K562 (cell line): ENCODE data around the gene NECAB2. TPM values are rescaled to one million over a fixed set of nuclear protein-coding genes. Genes with fewer than 3 reads are reported as not detected.

Source experiments
- BHLHE40 ChIP-seq: IDR thresholded peaks from 2 replicates; pipeline ENCODE4 v1.6.1; 2011; ENCODE audit warnings: low read length, improper control_type of control experiment
- CBFA2T2 ChIP-seq: fragments of 450-650 bp; conservative IDR thresholded peaks from 2 replicates; pipeline ENCODE4 v1.6.1; 2017; ENCODE audit warnings: mild to moderate bottlenecking
- DMBX1 ChIP-seq: fragments of 250-450 bp; sonication (Bioruptor Pico); IDR thresholded peaks from 2 replicates; pipeline ENCODE4 v1.8.0; 2022; ENCODE audit warnings: inconsistent platforms, mild to moderate bottlenecking, moderate library complexity, borderline replicate concordance
- DPF2 ChIP-seq: fragments of 450-650 bp; IDR thresholded peaks from 2 replicates; pipeline ENCODE4 v1.6.1; 2016
- GATAD2B ChIP-seq: fragments of 450-650 bp; IDR thresholded peaks from 2 replicates; pipeline ENCODE4 v1.6.1; 2017; ENCODE audit warnings: mild to moderate bottlenecking, borderline replicate concordance
- ILK ChIP-seq: fragments of 450-650 bp; IDR thresholded peaks from 2 replicates; pipeline ENCODE4 v1.6.1; 2016; ENCODE audit warnings: missing genetic modification characterization, low read depth, mild to moderate bottlenecking, missing compliant biosample characterization, moderate library complexity, borderline replicate concordance
- KLF10 ChIP-seq: fragments of 250-450 bp; sonication (Bioruptor Pico); IDR thresholded peaks from 2 replicates; pipeline ENCODE4 v1.6.1; 2021; ENCODE audit warnings: matching md5 sums
- MEF2A ChIP-seq: IDR thresholded peaks from 2 replicates; pipeline ENCODE4 v1.6.1; 2011; ENCODE audit warnings: low read depth, mild to moderate bottlenecking, low read length, moderate library complexity; ENCODE audit not compliant: control insufficient read depth
- NELFE ChIP-seq: IDR thresholded peaks from 2 replicates; pipeline ENCODE4 v1.6.1; 2011; ENCODE audit warnings: mild to moderate bottlenecking; ENCODE audit not compliant: insufficient read depth, insufficient read length
- NEUROD1 ChIP-seq: fragments of 150-350 bp; IDR thresholded peaks from 2 replicates; pipeline ENCODE4 v1.6.1; 2014; ENCODE audit warnings: borderline replicate concordance, low read length, low read depth; ENCODE audit not compliant: partially characterized antibody
- RBBP5 ChIP-seq: fragments of 200-600 bp; sonication (generic); IDR thresholded peaks from 2 replicates; pipeline ENCODE4 v1.6.1; 2012; ENCODE audit warnings: borderline replicate concordance, mild to moderate bottlenecking, low read length, control low read depth, inconsistent platforms; ENCODE audit not compliant: insufficient read depth, poor library complexity, severe bottlenecking
- RERE ChIP-seq: sonication (generic); formaldehyde crosslinking; IDR thresholded peaks from 2 replicates; pipeline ENCODE4 v1.8.0; 2023; ENCODE audit warnings: missing genetic modification reagents, mild to moderate bottlenecking, borderline replicate concordance
- SAFB ChIP-seq: fragments of 200-400 bp; formaldehyde crosslinking; IDR thresholded peaks from 2 replicates; pipeline ENCODE4 v1.6.1; 2017; ENCODE audit warnings: low read depth, low read length, borderline replicate concordance
- SETDB1 ChIP-seq: IDR thresholded peaks from one replicate; pipeline ENCODE4 v1.6.1; 2012; ENCODE audit warnings: low read length, control low read depth, inconsistent platforms
- SMARCA4 ChIP-seq: fragments of 450-650 bp; IDR thresholded peaks from 2 replicates; pipeline ENCODE4 v1.6.1; 2016
- TCF3 ChIP-seq: sonication (generic); formaldehyde crosslinking; IDR thresholded peaks from 2 replicates; pipeline ENCODE4 v1.4.0; 2020; ENCODE audit warnings: mild to moderate bottlenecking, missing genetic modification reagents
- ZBTB17 ChIP-seq: fragments of 450-650 bp; formaldehyde crosslinking; IDR thresholded peaks from 2 replicates; pipeline ENCODE4 v1.4.0; 2020; ENCODE audit warnings: mild to moderate bottlenecking
- ZNF143 ChIP-seq: sonication (generic); formaldehyde crosslinking; IDR thresholded peaks from 2 replicates; pipeline ENCODE4 v1.9.0; 2022; ENCODE audit warnings: mild to moderate bottlenecking, missing genetic modification reagents
- ZNF324 ChIP-seq: fragments of 250-450 bp; sonication (Bioruptor Pico); IDR thresholded peaks from 2 replicates; pipeline ENCODE4 v1.4.0; 2020; ENCODE audit warnings: mild to moderate bottlenecking
- polyA plus RNA-seq, 8 experiments: library from polyadenylated mRNA; depleted of rRNA in 4 of 8; stranded (reverse) in 5 of 8; unstranded in 3 of 8; fragments of >200 nt; fragmentation: Nextera tagmentation in 2 of 8; fragmentation: Illumina TruSeq in 1 of 8; extraction: Ambion mirVana in 2 of 8; extraction: Trizol in 1 of 8; gene quantifications; 2 replicates each; pipeline versions ENCODE4 v1.2.1 to v1.2.3, GENCODE V29; 2011 to 2014; ENCODE audit warnings: inconsistent platforms in 1 of 8, missing spikeins in 1 of 8
- total RNA-seq, 7 experiments: library from RNA; depleted of rRNA in 6 of 7; stranded (reverse); fragments of >200 nt in 6 of 7; fragmentation: Illumina TruSeq in 2 of 7; extraction: Trizol in 2 of 7; gene quantifications; 2 replicates each; pipeline versions ENCODE4 v1.2.1 to v1.2.3, GENCODE V29; 2011 to 2021; ENCODE audit warnings: low replicate concordance in 1 of 7
- TF ChIP-seq, protein P1 (sequence below), 2 experiments: fragments of 200-800 bp in 1 of 2; sonication (Bioruptor generic) in 1 of 2; sonication (generic) in 1 of 2; formaldehyde crosslinking in 1 of 2; IDR thresholded peaks in 1 of 2; conservative IDR thresholded peaks in 1 of 2; 2 replicates each; pipeline versions ENCODE4 v1.5.0 to v1.6.1; 2016 to 2020; ENCODE audit warnings: missing compliant biosample characterization in 1 of 2, missing genetic modification characterization in 1 of 2, missing genetic modification reagents in 1 of 2
- TF ChIP-seq, protein P2 (sequence below): fragments of 450-650 bp; formaldehyde crosslinking; IDR thresholded peaks from 2 replicates; pipeline ENCODE4 v1.4.0; 2020; ENCODE audit warnings: mild to moderate bottlenecking

NECAB2 gene
- total and polyA plus RNA-seq, 9 of the 15 experiments (the other 6 are each of a cell fraction or from before 2014, with no cell fraction given) = 0.03 to 0.28 TPM; not detected in 7

DNA sequence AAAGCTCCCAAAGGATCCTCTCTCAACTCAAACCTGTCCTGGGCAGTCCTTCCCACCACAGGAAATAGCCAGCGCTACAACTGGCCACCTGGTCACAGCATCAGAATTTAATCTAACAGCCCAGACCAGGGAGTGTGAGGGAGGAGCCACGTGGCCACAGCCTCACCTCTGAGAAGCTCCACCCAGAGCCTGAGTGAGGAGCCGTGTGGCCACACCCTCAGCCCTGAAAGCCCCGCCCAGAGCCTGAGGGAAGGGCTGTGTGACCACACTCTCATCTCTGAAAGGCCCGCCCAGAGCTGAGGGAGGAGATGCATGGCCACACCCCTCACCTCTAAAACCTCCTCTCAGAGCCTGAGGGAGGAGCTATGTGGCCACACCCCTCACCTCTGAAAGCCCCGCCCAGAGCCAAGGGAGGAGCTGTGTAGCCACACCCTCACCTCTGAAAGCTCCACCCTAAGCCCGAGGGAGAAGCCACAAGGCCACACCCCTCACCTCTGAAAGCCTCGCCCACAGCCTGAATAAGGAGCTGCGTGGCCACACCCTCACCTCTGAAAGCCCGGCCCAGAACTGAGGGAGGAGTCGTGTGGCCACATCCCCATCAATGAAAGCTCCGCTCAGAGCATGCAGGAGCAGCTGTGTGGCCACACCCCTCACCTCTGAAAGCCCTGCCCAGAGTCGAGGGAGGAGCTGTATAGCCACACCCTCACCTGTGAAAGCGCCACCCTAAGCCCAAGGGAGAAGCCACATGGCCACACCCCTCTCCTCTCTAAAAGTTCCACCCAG lies 45.9 kb downstream of the NECAB2 start (continued):
- TF ChIP-seq RERE (CRISPR knock-in tag) = no peak
- no peak for TF ChIP-seq ZNF324 (CRISPR knock-in tag)
- peak; percentile 81 for TF ChIP-seq CBFA2T2
- peak; percentile 84 for TF ChIP-seq TCF3
- TF ChIP-seq, protein P1, sequence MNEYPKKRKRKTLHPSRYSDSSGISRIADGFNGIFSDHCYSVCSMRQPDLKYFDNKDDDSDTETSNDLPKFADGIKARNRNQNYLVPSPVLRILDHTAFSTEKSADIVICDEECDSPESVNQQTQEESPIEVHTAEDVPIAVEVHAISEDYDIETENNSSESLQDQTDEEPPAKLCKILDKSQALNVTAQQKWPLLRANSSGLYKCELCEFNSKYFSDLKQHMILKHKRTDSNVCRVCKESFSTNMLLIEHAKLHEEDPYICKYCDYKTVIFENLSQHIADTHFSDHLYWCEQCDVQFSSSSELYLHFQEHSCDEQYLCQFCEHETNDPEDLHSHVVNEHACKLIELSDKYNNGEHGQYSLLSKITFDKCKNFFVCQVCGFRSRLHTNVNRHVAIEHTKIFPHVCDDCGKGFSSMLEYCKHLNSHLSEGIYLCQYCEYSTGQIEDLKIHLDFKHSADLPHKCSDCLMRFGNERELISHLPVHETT (CRISPR knock-in tag; conservative IDR thresholded peaks at IDR 0.05 in 1 of 2, IDR thresholded peaks at IDR 0.05 in 1 of 2) = no peak
- no peak for TF ChIP-seq KLF10 (CRISPR knock-in tag)
- peak; percentile 44; the same call in 1 of the 2 replicates for TF ChIP-seq BHLHE40
- peak; percentile 17 for TF ChIP-seq NEUROD1
- TF ChIP-seq SMARCA4 = 0 out of 2 replicates have a peak, but pooled peaks have one; percentile 66
- no peak for TF ChIP-seq ZNF143 (CRISPR knock-in tag)
- TF ChIP-seq SETDB1 = peak; percentile 18
- no peak for TF ChIP-seq MEF2A
- no peak for TF ChIP-seq RBBP5
- TF ChIP-seq DPF2 = peak; percentile 81
- TF ChIP-seq DMBX1 (CRISPR knock-in tag) = no peak
- TF ChIP-seq, protein P2, sequence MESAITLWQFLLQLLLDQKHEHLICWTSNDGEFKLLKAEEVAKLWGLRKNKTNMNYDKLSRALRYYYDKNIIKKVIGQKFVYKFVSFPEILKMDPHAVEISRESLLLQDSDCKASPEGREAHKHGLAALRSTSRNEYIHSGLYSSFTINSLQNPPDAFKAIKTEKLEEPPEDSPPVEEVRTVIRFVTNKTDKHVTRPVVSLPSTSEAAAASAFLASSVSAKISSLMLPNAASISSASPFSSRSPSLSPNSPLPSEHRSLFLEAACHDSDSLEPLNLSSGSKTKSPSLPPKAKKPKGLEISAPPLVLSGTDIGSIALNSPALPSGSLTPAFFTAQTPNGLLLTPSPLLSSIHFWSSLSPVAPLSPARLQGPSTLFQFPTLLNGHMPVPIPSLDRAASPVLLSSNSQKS (CRISPR knock-in tag) = no peak
- no peak for TF ChIP-seq NELFE
- no peak for TF ChIP-seq ILK (tag)
- TF ChIP-seq GATAD2B = no peak
- TF ChIP-seq SAFB = no peak
- TF ChIP-seq ZBTB17 (CRISPR knock-in tag) = no peak
